ENCODE measurements around the gene EIF3B. TPM values are rescaled to one million over a fixed set of nuclear protein-coding genes. Genes with fewer than 3 reads are reported as not detected.
"Not testable (repeated sequence)": the region's sequence is repeated elsewhere in the genome, so short reads cannot be mapped to it uniquely, and the experiment has no call there.

Gene EIF3B
- total RNA-seq, 1 donor from 2014 or later, result 93.6 TPM

GRCh38 chr7:2387897-2388636, 33.4 kb downstream of the EIF3B start:
- DNase-seq (ENCODE audit: low spot score) (no peak), ATAC-seq (peak; percentile 40)
- intact Hi-C loops (cut with DNase I), result no loop called here

DNA sequence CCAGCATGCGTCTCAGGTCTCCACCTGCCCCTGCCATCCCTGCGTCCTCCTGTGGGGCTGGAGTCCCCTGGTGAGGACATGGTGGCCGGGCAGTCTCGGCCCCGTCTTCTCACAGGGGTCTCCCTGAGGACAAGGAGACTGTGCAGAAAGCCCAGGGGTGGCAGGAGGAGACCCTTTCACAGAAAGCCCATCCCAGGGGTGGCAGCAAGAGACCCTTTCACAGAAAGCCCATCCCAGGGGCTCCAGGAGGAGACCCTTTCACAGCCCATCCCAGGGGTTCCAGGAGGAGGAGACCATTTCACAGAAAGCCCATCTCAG, 34.0 kb downstream of the EIF3B start:
- intact Hi-C loops (cut with DNase I), result no loop called here
- DNase-seq (ENCODE audit: low spot score) (no peak), ATAC-seq (no peak)

DNA sequence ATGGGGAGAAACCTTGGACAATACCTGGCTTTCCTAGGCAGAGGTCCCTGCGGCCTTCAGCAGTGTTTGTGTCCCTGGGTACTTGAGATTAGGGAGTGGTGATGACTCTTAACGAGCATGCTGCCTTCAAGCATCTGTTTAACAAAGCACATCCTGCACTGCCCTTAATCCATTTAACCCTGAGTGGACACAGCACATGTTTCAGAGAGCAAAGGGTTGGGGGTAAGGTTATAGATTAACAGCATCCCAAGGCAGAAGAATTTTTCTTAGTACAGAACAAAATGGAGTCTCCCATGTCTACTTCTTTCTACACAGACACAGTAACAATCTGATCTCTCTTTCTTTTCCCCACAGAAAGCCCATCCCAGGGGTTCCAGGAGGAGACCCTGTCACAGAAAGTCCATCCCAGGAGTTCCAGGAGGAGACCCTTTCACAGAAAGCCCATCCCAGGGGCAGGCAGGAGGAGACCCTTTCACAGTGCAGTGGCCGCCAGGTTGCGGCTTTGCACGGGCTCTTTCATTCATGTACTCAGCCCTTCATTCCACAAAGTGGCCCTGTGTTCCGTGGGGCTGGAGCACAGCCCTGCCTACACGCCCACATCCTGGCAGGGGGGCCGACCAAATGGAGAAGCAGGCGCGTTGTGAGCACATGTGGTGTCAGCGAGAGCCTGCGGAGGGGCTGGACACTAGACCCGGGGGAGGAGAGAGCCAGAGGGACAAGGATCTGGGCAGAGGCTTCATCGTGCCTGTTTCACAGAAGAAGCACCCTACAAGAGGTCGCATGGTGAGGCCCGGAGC, 35.6 kb downstream of the EIF3B start:
- intact Hi-C loops (cut with DNase I), result not testable (repeated sequence)
- peak; percentile 77 for DNase-seq (ENCODE audit: low spot score)
- ATAC-seq, result peak; percentile 88

DNA sequence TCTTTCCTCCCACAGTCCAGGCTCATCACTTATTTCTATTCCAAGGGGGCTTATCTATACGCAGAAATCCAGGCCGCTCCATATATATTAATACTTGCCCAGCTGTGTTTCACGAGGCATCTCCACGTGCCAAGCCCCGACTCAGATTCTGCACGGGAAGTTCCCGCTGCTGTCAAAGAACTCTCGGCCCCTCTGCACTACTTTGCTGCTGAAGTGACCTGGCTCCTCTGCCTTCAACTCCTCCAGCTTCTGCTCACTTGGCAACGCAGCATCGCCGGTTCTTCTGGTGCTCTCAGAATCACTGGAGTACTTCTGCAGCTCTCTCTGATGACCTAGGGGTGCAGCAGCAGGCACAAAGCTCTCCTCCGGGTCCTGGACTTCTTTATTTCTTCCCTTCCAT, 39.1 kb downstream of the EIF3B start:
- intact Hi-C loops (cut with DNase I), result no loop called here
- ATAC-seq, result no peak

GRCh38 chr7:2394566-2395082, 40.0 kb downstream of the EIF3B start:
- DNase-seq (ENCODE audit: low spot score), result no peak
- ATAC-seq, result no peak
- intact Hi-C loops (cut with DNase I), result no loop called here

More for the DNA sequence above, 39.1 kb downstream of the EIF3B start:
- no peak for DNase-seq (ENCODE audit: low spot score)

DNA sequence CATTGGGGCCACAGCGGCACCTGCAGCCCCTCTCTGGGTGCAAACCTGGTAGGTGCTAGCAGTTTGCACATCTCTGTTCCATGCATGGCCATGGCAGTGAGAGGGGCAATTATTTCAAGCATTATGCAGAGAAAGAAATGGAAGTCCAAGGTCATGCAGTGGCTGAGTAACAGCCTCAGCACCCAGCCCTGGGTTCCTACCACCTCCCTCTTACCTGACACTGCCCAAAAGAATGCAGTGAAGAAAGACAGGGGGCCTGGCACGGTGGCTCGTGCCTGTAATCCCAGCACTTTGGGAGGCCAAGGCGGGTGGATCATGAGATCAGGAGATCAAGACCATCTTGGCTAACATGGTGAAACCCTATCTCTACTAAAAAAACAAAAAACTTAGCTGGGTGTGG, 43.9 kb downstream of the EIF3B start:
- intact Hi-C loops (cut with DNase I), result no loop called here
- DNase-seq (ENCODE audit: low spot score) (no peak), ATAC-seq (no peak)

DNA sequence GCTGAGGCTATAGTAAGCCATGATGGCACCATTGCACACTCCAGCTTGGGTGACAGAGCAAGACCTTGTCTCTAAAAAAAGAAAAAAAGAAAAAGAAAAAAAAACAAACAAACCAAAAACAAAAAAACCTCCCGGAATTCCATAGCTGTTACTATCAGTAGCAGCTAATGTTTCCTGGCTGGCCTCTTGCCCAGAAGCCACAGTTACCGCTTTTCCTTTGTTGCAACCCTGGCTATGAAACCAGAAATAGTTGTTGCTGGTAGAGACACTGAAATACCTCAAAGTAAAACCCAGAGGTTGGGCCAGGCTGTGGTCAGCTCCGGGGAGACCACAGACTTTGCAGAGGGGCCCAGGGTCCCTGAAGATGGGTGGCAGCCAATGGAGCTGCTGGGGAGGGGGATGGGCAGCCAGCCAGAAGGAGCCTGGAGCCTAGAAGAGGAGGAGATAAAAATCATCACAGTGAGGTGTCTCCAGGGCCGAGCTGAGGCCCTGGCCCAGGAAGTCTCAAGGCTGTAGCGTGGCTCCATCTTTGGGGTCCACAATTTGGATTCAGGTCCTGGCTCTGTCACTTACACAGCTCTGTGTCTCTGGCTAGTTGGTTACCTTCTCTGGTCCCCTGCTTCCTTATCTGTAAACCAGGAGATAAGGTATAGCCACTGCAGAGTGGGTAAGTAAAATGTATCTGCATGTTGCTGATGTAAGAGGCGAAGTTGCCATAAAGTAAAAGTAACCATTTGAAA, 45.4 kb downstream of the EIF3B start:
- peak; percentile 29 for ATAC-seq
- peak; percentile 88 for DNase-seq (ENCODE audit: low spot score)
- intact Hi-C loops (cut with DNase I), result no loop called here

GRCh38 chr7:2402687-2403013, 48.0 kb downstream of the EIF3B start:
- DNase-seq (ENCODE audit: low spot score) (no peak), ATAC-seq (no peak)
- intact Hi-C loops (cut with DNase I), result no loop called here

- ATAC-seq (peak; percentile 90), DNase-seq (ENCODE audit: low spot score) (peak; percentile 98)
- intact Hi-C loops (cut with DNase I), result no loop called here
These were observed 48.5 kb downstream of the EIF3B start, which contains the start of gene CHST12 for GRCh38 chr7:2403014-2403717. CHST12 (plus strand) TSS chr7:2403611; CDS start chr7:2432640, 29,029 bp downstream.

DNA sequence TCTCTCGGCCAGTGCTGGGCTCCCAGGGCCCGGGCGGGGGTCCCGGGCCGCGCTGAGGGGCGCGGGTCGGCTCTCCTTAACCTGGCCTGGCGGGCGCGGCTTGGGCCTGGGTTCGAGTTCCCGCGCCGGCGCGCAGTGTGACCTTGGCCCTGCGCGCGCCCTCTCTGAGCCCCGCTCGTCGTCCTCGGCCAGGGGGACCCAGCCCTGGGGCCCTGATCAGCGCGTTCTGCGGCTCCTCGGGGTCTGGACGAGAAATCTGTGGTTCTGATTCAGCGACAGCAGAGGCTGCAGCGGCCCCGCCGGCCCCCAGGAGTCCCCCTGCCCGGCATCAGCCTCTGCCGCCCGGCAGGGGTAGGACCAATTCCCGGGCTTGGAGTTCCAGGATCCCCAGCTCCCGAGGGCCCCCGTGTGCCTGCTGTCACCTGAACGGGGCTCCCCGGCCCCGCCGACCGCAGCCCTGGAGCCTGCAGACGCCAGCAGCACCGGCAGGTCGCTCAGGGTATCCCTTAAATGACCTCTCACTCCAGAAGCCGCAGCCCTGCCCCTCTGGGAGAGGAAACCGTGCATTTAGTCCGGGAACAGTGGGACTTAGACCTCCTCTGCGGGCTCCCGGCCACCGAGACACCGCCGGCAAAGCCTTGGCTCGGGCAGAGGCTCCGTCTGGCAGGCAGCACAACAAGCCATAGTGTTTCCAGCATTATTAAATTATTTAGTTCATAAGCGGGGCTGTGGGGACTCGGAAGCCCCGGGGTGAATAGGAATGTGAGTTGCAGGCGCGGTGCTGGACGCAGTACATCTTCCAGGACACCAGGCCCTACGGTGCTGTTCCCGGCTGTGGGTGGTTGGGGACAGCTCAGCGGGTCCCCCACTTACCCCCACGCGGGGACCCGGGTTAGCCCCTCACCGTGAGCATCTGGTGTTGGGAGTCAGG, 49.4 kb downstream of the EIF3B start:
- DNase-seq (ENCODE audit: low spot score) (no peak), ATAC-seq (peak; percentile 6)
- intact Hi-C loops (cut with DNase I), result no loop called here

DNA sequence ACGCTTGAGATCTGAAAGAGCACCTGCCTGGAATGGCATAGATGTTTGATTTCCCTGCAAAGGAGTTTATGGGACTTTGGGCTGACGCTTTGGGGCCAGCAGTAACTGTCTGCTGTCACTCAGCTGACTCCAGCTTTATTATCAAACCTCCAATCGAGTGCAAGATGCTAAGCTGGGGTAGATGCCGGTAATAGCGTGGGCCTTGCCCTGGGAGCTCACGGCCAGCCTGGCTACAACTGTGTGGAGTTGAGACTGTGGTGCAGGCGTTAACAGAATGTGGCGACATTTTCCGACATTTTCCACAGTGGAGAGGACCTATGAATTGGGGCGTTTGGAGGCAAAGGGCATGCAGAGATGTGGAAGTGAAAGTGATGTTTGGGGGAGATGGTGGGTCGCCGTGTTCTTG, 50.1 kb downstream of the EIF3B start:
- intact Hi-C loops (cut with DNase I), result no loop called here
- DNase-seq (ENCODE audit: low spot score), result no peak
- ATAC-seq, result no peak

DNA sequence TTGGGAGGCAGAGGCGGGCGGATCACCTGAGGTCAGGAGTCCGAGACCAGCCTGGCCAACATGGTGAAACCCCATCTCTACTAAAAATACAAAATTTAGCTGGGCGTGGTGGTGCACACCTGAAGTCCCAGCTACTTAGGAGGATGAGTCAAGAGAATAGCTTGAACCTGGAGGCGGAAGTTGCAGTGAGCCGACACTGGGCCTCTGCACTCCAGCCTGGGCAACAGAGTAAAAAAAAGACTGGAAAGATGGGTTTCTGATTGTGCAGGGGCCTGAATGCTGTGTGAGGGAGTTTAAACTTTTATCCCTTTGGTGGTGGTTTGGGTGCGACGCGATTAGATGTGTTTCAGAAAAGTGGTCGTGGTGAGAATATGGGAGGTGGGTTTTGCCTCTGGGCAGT, 50.6 kb downstream of the EIF3B start:
- ATAC-seq, result no peak
- intact Hi-C loops (cut with DNase I), result no loop called here
- DNase-seq (ENCODE audit: low spot score), result no peak

DNA sequence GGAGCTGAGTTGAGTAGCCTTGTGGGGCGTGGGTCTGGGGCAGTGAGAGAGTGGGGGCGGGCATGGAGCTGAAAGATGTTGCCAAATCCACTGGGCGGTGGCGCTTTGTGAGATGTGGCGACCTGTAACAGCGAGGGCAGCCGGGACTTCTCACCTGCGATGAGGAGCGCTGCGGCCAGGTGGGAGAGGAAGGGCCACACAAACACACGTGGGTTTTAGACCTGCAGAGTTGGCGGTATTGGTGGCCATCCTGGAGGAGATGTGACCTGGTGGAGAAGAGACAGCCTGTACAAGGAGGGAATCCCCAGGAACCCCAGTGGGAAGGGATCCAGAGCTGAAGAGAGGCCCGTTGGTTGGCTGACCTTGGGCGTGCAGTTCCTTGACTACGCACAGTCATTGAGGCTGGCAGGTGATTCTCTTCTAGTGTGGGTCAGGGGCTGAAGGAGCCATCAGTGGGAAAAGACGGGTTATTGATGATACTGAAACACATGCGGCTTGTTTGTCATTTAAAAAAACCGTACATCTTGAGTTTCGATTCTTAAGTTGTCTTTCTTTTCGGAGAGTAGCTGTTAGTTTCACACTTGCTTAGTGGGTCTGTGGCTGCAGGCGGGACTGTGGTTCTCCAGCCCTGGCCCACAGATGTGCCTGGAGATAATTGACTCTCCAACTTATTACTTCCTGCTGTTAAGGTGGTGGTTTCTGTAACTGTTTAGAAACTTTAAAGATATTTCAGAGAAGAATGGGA, 51.1 kb downstream of the EIF3B start:
- DNase-seq (ENCODE audit: low spot score) (no peak), ATAC-seq (no peak)
- intact Hi-C loops (cut with DNase I), result no loop called here

DNA sequence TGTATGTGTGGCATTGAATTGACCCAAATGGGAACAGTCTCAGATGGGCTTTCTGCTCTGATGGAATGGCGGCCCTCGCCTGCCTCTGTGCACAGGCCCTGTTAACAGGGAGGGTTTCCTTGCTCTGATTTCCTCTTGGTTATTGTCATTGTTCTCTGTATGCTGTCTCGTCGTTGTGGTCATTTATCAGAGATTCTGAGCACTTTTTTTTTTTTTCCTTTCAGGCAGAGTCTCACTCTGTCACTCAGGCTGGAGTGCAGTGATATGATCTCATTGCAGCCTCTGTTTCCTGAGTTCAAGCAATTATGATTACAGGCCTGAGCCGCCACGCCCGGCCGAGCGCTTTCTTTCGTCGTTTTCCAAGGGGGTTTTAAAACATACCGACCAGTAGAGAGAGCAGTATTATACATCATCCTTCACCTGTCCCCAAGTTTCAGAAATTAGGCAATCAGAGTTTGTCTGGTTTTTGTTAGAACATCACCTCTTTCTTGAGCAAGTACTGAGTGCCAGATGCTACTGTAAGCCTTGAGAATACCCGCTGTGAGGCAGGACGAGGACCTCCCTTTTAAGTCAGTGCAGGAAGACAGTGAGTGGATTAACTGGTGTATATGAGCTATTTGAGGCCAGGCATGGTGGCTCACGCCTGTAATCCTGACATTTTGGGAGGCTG, 55.3 kb downstream of the EIF3B start:
- ATAC-seq (no peak), DNase-seq (ENCODE audit: low spot score) (no peak)
- intact Hi-C loops (cut with DNase I), result no loop called here

GRCh38 chr7:2411049-2411448, 56.4 kb downstream of the EIF3B start:
- DNase-seq (ENCODE audit: low spot score), result no peak
- ATAC-seq, result no peak
- intact Hi-C loops (cut with DNase I), result no loop called here

DNA sequence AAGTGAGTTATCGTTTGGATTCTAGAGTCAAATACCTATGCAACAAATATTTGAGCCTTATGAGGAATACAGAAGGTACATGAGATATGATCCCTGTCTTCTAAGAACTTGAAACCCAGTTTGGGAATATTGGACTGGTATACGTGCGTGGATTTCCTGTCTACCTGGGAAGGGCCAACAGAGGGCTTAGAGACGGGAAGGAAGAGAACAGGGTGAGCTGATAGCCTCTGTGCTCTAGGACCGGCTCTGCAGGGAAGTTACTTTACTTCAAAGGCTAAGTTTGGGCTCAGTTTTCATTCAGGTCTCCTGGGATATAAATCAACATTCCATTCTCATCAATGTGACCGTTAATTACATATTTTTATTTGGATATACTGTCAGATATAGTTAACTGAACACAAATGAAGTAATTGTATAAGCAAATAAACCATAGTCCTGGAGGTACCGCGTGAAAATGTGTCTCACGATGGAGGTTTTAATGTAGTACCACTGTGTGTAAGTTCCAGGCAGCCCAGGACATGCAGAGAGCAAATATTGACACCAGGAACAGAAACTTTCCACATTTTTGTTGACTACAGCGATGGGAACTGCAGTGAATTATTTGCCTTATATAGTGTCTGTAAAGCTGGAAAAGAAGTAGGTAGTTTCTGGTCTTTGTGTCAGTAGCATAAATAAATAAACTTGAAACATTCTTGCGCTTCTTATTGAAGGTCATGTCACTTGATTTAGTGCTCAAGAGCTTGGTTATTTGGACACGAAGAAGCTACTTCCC, 57.4 kb downstream of the EIF3B start:
- no peak for DNase-seq (ENCODE audit: low spot score)
- ATAC-seq, result no peak
- intact Hi-C loops (cut with DNase I), result no loop called here

All from sciatic nerve (tissue), 2 donors.